IPS-NIHi7 (cell line): ENCODE results near the gene SCAMP1.

Experiments used
- DNase-seq: peaks from one replicate; pipeline ENCODE4 v3.0.0; 2012; ENCODE audit warnings: mixed read lengths; ENCODE audit errors: extremely low spot score

Gene SCAMP1

DNA sequence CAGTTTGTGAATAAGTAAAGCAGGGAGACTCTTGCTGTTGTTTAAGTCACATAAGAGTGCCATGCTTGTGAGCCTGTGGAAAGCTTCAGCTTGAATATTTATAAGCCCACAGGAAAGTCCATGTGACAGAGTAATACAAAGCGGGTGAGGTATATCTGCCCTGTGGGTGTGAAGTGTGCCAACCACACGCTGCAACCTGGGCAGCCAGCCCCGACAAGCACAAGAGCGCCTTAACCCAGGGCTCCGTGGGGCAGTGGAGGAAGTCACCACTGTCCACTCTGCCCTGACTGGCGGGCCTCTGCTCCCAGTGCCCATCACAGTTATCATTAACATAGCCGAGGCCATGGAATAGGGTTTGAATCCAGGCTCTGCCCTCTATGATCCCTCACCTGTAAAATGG is 132.2 kb downstream of the SCAMP1 start:
- no peak for DNase-seq

DNA sequence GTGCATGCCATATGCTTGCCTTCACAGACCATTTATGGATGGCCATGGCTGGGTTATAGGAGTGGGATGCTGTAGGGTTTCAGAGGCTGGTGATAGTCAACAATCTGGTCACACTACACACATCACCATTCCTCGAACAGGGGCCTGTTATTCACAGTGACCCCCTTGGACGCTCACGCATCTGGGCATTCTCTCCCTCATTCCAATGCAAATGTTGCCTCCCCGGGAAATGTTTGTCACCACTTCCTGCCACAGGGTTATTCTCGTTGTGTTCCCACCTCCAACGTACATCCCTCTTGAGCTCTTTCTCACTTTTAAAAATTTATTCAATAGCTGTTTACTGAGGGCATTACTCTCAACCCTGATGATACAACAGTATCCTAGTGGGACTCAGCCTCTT is 135.4 kb downstream of the SCAMP1 start:
- DNase-seq, result peak; percentile 51

DNA sequence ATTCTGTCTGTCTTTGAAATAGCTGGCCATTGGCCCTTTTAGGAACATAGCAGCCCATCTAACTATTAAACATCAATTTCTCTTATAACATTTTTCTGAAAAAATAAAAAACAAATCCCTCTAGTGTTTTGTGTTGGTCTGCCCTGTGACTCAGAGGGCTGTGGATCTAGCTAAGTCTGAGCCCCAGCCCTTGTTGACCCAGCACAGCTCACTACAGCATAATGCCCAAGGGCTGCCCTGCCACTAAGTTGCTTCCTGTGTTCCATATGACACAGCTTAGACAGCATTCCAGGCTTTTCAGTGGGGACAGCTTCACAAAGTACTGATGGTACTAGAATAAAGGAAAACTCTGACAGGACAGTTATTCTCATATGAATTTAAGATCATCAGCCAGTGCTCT is 136.0 kb downstream of the SCAMP1 start:
- DNase-seq, result no peak

DNA sequence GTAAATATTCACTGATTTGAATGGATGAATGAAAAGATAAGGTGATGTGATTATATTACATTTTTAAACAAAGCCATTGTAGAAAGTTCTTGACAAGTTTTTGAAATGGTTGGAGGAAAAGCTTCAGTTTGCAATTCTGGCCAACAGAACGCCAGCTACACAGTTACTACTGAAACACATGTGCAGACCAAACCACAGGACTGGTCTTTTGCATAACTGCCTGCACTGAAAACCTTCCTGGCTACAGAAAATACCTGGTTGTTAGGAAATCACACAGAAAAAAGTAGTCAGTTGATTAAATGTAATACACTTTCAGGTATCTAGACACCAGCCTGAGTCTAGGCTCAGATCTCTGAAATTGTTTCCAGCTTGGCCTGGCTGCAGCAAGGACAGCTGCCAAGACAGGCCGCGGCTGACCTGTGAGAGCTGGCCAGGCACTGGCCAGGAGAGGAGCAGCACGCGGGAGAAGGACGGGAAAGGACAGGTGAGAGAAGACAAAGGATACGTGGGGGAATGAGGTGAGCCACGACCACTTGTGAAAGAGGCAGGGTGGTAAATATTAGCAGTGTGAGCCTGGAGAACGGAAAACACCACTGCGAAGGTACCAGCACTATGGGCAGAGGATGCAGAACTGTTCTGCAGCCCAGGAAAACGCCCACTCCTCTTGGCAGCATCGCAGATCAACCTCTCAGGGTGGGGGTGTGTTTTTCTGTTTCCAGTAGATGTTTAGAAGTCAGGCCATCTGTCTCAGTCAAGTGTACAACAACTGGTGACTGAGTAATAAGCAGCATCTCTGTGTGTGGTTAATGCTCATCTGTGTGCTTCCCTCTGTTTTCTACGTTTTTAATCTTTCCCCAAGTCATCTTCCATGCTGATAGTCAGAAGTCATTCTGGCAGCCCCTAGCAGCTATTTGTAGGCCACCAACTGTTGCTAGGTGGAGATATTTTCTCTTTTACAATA is 137.4 kb downstream of the SCAMP1 start:
- DNase-seq, result no peak

DNA sequence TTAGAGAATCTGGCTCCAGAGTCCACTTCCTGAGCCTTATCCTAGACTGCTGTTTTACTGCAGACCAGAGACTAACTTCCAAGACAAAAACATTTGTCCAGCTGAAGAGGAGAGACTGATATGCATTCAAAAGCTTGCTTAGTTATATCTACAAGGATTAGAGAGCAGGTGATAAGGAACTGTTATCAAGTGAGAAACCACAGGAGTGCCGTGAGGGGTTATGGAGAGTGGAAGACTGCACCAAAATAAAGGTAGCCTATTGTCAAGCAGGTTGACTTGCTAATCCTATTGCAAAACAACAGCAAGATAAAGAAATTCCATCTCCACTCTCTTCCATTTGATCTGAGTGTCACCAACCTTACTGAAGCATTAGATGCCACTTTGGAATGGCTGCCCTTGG is 139.1 kb downstream of the SCAMP1 start:
- DNase-seq, result no peak

DNA sequence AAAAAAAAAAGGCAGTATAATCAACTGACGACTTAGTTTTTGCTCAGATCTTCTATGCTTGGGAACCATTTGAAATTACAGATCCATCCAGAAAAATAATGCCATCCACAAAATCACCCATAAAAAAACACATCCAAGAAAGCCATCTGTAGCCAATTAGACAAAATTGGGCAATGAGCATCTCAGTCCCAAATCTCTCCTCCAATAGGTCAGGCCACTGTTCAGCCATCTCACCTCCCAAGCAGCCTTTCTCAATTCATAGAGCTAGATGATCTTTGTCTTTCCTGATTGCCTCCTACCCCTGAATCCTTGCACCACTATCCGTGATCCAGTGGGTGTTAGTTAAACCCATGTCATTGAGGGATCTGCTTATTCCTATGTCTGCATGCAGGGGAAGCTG is 139.6 kb downstream of the SCAMP1 start:
- DNase-seq, result no peak

DNA sequence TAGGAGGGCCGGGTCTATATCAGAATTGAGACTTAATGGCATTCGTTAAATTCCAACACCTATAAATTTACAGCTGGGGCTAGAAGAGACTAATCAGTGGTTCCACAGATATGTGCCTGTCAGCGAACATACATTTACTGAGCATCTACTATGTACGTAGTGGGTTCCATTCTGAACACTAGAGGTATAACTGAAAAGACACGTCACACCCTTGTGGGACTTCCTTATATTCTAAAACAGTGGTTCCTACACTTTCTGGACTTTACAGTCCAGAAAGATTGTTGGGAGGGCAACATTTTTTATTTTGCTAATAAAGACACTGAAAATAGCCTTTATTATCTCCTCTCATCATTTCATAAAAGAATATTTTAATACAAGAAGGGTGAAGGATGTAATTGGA is 140.5 kb downstream of the SCAMP1 start:
- DNase-seq, result no peak

DNA sequence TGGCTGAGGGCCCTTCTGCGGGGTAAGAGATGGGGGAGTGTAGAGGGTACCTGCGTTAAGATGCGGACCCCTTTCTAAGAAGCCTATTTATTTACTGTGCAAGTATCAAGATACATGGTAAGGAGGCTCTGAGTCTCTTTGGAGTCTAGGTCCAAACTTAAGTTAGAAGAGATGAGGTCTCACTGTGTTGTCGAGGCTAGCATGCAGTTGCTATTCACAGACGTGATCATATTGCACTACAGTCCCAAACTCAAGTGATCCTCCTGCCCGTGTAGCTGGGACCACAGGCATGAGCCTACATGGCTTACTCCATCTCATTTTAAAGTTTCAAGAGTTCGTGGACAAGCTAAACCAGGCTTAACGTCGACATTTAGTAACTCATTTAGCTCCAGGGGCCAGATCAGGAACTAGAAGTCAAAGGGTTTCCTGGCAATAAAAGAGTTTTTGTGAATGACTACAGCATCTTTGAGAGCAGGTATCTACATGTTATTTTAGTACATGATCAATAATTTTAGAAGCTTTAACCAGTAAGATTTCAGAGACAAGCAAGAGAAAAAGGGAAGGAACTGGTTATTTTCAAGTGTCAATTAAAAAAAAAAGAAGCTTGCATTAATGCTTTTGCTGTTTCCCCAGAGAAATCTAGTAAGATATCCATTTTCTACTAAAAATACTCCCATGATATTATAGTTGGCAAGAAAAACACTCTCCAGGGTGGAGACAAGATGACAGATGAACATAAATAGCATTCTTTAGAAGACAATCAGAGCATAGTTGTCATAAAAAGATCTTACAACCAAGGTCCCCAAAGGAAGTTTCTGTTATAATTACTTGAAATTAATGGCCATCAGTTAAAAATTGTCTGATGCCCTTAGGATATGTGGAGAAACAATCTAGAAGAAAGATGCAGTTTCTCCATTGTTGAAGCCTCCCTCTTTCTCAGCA is 141.3 kb downstream of the SCAMP1 start:
- no peak for DNase-seq

DNA sequence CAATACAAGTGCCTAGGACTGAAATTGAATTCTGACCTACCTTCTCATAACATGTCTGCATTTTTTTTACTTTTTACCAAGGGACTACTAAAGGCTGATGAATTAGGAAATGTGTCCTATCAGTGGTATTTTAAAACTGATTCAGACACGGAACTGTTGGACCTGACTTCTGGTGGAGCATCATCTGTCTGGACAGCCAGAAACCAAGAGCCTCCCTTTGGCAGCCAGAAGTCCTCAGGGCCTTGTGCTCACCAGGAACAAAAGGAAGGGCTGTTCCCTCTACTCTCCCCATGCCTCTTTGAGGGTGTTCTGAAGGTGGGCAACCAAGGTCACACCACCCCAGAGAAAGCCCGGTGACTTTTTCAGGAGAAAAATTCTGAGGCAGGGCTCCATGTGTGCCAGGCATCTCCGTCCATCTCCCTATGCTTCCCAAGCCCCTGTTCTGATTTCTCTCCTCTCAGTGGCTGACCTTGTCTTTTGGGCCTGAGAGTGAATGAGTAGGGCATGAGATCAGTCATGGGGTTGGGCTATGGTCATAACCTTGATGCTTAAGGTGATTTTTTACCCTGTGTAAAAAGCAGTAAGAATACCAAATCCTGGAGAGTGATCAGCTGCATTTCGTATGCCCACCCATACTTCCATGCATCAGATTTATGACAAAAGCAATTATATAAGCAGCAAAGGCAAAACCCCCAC is 143.7 kb downstream of the SCAMP1 start:
- DNase-seq, result no peak

DNA sequence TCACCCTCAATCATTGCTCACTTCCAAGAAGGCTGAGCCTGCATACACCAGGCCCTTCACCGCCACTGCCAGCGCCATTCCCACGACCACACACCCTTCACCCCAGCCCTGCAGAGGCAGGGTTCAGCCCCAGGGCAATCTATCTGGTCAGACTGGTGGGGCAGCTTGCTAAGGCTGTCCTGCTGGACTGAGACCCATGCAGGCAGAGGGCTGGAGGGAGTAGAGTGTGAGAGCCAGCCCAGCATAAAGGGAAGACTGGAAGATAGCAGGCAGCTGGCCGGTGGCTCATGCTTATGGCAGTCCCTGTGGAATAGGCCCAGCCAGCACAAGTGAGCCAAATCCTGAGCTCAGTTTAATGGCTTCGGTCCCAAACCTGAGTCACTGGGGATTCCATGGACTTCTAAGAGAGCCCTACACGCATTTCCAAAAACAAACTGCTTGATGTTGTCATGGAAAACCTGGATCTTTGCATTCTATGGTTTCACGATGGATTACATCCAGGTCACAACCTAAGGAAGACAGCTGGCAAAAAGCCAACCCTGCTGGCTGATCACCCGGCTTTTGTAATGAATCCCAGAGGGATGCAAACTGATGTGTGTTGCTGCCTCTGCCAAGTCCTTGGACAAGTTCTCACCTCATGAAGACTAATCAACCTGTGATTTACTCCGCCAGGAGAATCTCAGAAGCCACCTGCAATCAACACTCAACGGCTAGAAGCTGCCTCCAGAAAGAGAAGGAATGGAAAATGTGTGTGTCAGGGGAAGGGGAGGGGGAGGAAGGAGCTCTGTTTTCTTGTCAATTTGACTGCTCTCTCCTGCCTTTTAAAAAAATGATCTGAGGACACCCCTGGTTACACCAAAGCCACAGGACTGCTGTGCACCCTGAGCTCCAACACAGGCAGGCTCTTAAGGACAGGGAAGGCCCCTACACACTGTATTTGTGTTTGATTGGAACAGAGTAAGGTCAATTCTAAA is 144.6 kb downstream of the SCAMP1 start:
- DNase-seq, result peak; percentile 31

DNA sequence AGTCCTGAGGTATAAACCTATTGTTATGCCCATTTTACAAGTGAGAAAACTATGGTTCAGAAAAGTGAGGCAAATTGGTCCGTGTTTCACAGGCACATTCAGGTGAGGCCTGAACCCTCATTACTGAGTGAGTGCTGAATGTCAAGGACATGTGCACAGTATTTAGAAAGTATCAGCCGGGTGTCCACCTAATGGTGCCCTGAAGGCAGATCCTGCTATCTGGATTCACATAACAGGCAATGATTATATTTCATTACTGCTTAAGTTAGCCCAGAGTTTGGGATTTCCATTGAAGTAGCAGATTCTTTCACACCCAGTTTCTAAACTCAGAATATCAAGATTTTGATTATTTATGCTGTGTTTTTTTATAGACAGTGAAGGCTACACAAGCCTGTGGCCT is 145.4 kb downstream of the SCAMP1 start:
- DNase-seq, result no peak

DNA sequence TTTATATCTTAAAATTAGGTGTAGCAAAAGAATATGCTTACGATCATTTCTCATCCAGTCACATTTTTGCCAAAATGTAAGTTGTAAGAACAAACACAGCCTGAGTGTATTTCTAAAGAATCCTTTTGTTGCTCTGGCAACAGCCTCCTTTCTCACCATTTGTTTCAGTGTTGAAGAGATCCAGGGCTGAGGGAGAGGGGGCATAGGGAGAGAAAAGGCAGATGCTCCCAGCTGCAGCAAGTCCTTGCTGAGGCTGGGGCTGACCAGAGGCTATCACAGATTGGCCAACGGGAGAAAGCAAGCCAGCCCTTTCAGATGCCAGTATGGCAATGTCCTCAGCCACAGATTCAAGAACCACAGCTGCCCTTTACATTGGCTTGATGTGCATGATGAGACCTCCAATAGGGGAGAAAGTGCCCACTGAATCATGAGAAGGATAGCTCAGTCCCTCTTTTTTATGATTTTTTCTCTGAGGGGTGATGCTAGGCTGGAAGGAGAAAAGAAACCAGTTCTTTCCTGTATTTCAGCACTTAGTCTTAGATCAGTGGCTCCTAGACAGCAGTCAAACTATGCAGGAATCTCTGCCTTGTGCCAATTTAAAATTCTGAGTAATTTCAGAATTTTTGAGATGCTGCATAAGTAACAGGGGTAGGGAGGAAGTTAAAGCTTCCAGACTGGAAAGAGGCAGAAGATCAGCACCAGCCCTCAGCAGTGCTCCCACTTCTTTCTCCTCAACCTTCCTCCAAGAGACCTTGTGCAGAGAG is 146.0 kb downstream of the SCAMP1 start:
- DNase-seq, result no peak

DNA sequence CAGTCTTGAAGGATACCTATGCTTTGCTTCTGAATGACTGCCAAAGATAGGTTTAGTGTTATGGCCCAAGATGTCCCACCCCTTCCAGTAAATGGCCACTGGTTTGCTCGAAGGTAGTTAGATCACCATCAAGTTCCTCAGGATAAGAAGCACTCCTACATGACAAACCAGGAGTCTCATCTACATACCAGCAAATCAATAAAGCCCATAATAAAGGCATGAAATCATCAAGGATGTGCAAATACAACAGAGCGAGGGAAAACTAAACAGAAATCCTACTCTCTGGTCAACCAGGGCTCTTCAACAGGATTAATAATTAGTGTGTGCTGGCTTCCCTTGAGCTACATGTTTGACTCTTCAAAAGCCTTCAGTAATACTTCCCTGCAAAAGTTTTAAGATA is 147.1 kb downstream of the SCAMP1 start:
- no peak for DNase-seq

DNA sequence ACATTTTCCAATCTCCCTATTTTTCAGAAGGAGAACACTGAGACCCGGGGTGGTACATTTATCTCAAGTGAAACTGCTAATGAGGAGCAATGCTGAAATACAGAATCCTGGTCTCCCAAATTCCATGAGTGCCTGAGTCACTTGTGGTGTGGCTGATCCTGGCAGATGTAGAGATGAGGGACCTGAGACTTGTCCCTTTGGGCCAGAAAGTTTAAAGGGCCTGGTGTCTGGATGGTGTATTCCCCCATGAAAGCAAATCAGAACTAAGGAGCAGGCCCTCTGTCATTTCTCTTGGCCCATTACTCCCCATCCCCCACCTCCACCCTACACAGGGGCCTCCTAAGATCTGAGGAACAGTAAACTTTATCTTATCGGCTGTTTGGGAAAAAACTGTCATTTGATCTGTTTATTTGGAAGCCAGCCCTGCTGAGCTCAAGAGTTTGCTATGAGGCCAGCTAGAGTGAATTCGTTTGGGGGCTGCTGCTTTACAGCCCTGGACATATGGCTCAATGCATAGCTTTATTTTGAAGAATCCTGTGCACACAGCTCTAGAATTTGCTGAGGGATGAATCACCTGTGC is 147.9 kb downstream of the SCAMP1 start:
- no peak for DNase-seq

DNA sequence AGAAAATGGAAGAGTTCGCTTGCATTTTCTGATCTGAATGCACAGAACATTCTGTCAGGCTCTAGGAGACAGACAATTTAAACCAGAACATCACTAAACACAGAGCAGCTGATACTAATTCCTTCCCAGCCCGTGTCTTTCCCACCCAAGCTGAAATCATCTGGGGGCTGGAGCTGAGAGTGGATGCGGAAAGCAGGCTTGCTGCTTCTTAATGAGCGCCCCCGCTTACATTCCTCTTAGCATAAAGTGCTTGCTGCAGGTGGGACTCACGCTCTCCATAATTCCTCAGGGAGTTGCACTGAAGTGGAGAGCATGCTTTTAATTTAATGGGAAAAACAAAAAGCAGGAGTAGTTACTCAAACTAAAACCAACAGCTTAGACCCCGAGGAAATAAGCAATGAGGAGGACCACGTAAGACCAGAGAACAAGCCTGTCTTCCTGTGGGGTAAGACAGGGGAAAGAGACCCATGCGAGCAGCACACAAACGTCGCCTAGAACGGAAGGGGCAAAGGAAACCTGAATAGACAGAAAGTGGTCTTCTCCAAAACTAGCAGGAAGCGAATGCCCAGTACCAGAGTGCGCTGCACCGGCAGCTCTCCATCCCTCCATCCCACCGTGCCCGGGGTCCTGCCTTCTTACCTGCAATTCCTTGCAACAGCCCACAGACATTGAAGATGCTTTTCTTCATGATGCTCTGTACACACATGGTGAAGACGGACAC is 148.9 kb downstream of the SCAMP1 start:
- DNase-seq, result no peak

DNA sequence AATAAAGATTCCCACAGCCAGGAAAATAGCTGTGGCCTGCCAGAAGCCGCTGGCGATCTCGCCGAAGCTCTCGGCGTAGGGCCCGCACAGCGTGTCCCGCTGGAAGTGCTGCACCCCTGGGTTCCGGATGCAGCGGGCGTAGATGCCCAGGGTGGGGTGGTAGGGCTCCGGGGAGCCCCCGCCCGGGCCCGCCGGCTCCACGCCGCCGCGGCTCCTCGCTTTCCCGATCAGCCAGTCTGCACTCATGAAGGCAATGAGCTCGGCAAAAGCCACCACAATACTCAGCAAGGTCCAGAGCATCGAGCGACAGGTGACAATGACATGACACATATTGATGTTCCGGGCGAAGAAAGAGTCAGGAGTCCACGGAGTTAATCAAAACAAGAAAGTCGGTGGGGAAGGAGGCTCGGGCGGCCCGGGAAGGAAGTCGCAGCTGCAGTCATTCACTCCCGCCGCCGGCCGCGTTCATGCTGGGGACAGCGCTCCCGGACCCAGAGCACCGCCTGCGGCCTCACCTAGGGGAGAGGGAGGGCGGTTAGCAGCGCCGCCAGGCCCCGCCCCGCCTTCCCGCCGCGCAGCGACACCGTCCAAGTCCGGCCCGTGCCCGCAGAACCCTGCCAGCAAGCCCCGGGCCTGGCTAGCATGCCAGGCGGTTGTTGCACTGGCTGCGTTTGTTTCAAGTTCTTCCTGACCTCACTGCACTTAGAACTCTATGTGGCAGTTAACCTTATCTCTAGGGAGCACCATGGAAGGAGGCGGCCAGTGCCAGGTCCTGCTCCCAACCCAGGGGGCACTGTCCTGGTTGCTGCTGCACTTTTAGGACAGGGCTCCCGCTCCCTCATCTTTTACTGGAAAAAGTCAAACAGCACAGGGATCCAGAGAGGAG is 149.7 kb downstream of the SCAMP1 start:
- DNase-seq, result peak; percentile 65

DNA sequence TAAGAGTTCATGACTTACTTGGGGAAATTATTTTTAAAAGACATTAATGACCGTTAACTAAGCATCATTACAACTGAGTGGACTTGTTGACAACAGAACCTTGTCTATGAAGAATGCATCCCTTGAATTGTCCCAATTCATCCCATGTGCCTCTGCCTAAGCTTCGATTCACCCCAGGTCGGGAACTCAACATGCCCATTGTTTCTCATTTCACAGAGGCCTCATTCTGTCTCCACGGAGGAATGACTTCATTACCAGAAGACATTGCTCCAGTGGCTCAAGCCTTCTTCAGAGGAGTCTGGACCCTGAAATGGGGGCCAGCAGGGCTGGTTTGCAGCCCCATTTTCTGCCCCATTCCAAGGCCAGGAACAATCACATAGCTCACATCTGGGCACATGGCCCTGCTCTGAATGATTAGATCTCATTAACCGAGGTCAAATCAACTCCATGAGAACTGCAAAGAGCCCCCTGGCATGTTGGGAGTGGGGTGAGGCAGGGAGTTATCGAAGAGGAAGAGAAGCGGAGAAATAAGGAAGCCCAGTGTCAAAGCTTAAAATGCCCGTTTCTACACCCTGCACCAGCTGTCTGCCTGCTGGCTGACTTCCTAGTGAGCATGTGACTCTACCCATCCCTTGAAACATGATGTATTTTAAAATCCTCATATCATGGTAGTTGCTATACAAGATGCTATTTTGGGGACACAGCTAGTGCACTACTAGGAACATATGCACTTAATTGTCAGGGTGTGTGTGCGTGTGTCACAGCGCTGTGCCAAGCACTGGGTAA is 150.9 kb downstream of the SCAMP1 start:
- DNase-seq, result no peak
